Lung microvascular endothelial cell (primary cell): ENCODE data around the gene REXO2. TPM values are rescaled to one million over a fixed set of nuclear protein-coding genes. Genes with fewer than 3 reads are reported as not detected.

Experiments used
- DNase-seq, 2 donors: peaks; one replicate each; pipeline versions ENCODE4 v3.0.0 to v3.0.0-alpha.2; 2010; ENCODE audit warnings: low read depth in 2 of 2
- total RNA-seq: library from RNA; depleted of rRNA; stranded (reverse); fragments of >200 nt; gene quantifications from 2 replicates; pipeline ENCODE4 v1.2.1, GENCODE V29; 2014

REXO2 gene
- total RNA-seq, 1 donor from 2014 or later: 149 TPM

GRCh38 chr11:114440971-114441763 lies 1.9 kb downstream of the REXO2 start:
- peak; percentile 14 to 27 for DNase-seq

- no peak for DNase-seq
Measured at GRCh38 chr11:114441921-114442320, 2.7 kb downstream of the REXO2 start.

GRCh38 chr11:114442536-114442935 lies 3.3 kb downstream of the REXO2 start:
- DNase-seq: no peak

GRCh38 chr11:114447444-114447843 lies 8.2 kb downstream of the REXO2 start:
- no peak for DNase-seq

GRCh38 chr11:114447892-114448291 lies 8.6 kb downstream of the REXO2 start:
- no peak for DNase-seq

- peak in 1 of 2 donors; percentile 6 for DNase-seq
Measured at GRCh38 chr11:114448749-114449482, 9.6 kb downstream of the REXO2 start.

GRCh38 chr11:114449845-114450244 lies 10.6 kb downstream of the REXO2 start:
- DNase-seq: no peak

- DNase-seq: no peak
Measured at GRCh38 chr11:114452399-114452798, 13.1 kb downstream of the REXO2 start.

- DNase-seq: no peak
Measured at GRCh38 chr11:114463999-114464398, 24.7 kb downstream of the REXO2 start.

- no peak for DNase-seq
Measured at GRCh38 chr11:114466742-114467141, 27.5 kb downstream of the REXO2 start.

GRCh38 chr11:114472661-114473060 lies 33.4 kb downstream of the REXO2 start:
- DNase-seq: no peak

GRCh38 chr11:114478001-114478410 lies 38.7 kb downstream of the REXO2 start:
- DNase-seq: no peak

GRCh38 chr11:114478768-114479167 lies 39.5 kb downstream of the REXO2 start:
- DNase-seq: peak in 1 of 2 donors; percentile 19

GRCh38 chr11:114479331-114479730 lies 40.1 kb downstream of the REXO2 start:
- no peak for DNase-seq

- no peak for DNase-seq
Measured at GRCh38 chr11:114482114-114482513, 42.8 kb downstream of the REXO2 start.

GRCh38 chr11:114483929-114484328 lies 44.7 kb downstream of the REXO2 start:
- DNase-seq: peak in 1 of 2 donors; percentile 23

- DNase-seq: no peak
Measured at GRCh38 chr11:114496915-114497314, 57.6 kb downstream of the REXO2 start.

- no peak for DNase-seq
Measured at GRCh38 chr11:114499756-114500155, 60.5 kb downstream of the REXO2 start.

Other genes with a start within 250 kb of the REXO2 start
- gene NNMT, start 143.1 kb upstream of the REXO2 start, total RNA-seq: 200 and 316 TPM in 2 replicates
- gene C11orf71, start 39.0 kb upstream of the REXO2 start, total RNA-seq: 2.6 and 3.6 TPM in 2 replicates
- 36.8 and 52.4 TPM in 2 replicates for gene RBM7, start 38.8 kb upstream of the REXO2 start, total RNA-seq
- gene NXPE1, start 120.4 kb downstream of the REXO2 start, total RNA-seq: not detected in 2 replicates
- gene NXPE4, start 156.3 kb downstream of the REXO2 start, total RNA-seq: not detected in 2 replicates
- not detected in 2 replicates for gene NXPE2, start 239.1 kb downstream of the REXO2 start, total RNA-seq